HG02884 (cell line): ENCODE measurements around the gene ACACA.

ENCODE experiments used
- ATAC-seq: cut with Tn5 transposase; IDR thresholded peaks from one replicate; pipeline ENCODE4 v1.9.1; 2021; ENCODE audit warnings: mild to moderate bottlenecking, moderate library complexity; ENCODE audit not compliant: unreplicated experiment

ACACA gene

DNA sequence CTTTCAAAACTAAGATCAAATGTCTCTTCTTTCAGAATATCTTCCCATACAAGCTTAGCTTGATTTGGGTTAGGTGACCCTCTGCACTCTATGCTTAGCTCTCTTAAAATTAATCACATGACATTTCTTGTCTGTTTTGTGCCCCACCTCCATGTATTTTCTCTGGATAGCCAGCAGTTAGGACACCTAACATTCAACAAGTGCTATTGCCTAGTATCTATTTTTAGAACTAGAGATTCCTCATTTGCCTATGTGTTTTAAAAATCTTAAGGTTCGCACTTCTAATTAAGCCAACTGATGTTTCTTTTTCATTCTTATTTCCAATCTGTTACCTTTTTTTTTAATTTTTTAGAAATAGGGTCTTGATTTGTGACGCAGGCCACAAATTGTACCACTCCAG lies 160.6 kb downstream of the ACACA start:
- ATAC-seq: no peak

GRCh38 chr17:37240381-37240780 lies 166.3 kb downstream of the ACACA start:
- ATAC-seq: no peak

- no peak for ATAC-seq
Observed at GRCh38 chr17:37239690-37240334, 166.8 kb downstream of the ACACA start.

- ATAC-seq: no peak
Observed at GRCh38 chr17:37234106-37234505, 172.5 kb downstream of the ACACA start.

GRCh38 chr17:37233036-37233435 lies 173.6 kb downstream of the ACACA start:
- no peak for ATAC-seq

DNA sequence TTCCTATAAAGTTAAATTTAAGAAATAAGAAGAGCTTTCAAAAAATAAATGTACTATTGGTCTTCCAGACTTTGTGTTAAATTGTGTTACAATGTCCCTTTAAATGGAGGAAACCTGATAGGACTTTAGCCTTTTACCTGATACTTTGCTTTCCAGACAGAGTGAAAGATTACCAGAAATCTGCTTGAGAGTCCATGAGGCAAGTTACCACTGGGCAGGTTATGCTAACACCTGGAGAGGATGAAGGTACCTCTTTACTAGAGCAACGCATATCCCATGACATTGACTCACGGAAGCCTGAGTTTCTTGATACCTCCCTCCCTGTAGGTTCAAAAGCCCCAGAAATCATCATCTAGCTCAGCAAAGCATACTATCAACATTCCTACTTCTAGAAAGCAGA lies 174.7 kb downstream of the ACACA start:
- ATAC-seq: no peak

DNA sequence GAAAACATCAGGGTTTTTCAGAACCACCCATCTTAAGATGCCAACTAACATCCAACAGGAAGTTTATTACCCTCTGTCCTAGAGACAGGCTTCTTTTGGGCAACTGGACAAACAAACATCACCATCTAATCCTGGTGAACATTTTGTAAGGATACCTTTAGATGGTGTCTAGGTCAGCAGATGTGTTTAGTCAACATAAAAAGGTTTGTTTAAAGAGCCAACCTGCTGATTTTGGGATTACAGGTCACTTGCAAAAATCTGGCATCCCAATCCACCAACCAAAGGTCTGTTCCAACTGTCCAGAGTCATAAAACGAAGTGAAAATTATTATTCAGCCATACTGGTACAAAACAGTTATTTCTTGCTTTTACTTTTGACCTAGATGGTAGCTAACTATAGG lies 176.0 kb downstream of the ACACA start:
- no peak for ATAC-seq

- no peak for ATAC-seq
Observed at GRCh38 chr17:37225465-37225864, 181.2 kb downstream of the ACACA start.

GRCh38 chr17:37221865-37222264 lies 184.8 kb downstream of the ACACA start:
- ATAC-seq: no peak

DNA sequence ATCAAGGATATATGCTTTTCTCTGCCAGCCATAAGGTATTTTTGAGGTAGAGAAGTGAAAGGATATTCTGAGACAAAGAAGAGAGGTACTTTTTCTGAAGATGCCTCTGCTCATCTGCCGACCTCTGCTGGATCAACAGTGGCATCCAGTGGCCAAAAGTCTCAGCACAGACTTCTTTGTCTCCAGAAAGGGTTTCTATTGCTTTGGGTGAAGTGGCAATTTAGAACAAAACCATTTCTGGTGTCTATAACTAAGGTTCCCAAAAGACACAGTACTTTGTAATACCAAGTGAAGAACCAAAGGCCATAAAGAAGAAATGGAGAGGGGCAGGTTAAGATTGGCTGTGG lies 186.1 kb downstream of the ACACA start:
- ATAC-seq: no peak

DNA sequence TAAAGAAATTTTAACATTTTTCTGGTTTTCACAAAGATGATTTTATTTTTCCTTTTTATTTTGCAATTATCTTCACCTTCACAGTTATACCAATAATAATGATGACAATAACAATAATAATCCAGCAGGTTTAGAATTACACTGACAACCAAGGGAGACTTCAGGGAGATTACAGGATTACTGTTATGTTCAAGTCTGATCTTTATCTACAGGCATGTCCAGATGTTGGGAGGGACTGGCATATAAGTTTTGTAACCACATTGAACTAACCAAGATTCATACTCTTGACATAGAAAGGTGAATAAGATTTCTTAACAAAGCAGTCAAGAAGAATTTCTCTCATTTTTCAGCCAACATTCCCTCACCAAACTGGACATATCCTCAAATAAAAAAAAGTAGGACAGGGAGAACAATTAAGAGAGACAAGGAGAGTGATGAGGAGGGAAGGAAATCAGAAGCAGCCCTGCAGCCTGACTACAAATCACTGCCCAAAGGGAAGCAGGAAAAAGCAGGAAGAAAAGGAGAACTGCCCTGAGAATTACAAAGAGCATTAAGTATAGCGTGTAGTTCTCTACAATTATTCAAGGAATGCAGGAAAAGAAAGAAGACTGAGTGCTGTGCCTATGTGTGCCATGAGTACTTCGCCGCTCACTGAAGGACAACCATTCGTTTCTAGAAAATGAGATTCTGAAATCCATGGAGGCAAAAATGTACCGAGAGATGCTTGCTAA lies 186.6 kb downstream of the ACACA start:
- ATAC-seq: no peak

- ATAC-seq: no peak
Observed at GRCh38 chr17:37218849-37219248, 187.8 kb downstream of the ACACA start.

DNA sequence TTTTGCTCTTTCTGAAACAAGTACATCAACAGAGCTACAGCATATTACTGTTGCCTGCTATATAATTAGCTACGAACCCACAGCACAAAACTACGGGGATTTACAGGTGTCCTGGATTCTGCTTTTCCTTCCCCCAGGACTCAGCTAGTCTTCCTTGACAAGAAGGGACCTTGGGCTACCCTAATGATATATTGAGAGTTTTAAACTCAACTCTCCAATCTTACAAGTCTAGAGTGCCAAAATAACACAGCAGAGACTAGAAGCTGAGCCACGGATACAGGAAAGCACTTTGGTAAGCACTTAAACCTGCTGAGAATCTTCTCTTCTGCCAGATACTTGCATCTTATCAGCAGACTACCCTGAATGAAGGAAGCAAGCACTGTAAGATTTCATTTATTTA lies 192.2 kb downstream of the ACACA start:
- ATAC-seq: no peak

GRCh38 chr17:37213927-37214326 lies 192.7 kb downstream of the ACACA start:
- no peak for ATAC-seq

DNA sequence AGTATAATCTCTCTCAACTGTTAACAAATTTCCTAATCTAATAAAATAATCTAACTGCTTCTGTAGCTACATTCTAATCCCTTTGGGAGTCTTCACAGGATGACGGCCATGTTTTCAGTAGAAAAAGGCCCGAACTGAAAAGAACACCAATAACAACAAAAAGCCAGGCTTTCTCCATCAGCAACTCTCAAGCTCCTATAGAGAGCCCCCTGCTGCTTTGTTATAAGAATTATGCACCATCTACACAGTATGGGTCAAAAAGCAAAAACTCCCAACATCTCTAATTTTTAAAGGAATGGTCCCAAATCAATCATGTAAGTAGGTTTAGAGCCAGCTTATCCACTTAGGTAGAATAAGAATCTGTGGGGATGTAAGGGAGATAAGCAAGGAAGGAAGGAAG lies 194.5 kb downstream of the ACACA start:
- ATAC-seq: no peak

DNA sequence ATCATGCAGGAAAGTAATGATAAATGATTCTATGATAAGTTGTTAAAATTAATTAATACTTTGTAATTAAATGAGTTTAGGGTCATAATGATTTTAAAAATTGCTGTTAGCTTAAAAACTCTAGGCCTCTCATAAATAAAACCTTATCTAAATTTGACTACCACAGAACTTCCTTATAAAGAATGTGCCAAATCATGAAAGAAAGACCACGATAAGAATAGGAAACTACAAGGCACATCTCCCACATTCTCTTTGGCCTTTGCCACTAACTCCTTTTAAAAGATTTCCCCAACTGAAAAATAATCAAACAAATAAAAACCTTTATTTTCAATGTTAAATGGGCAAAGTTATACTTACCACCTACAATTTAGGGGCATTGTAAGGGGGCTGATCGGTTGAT lies 195.5 kb downstream of the ACACA start:
- no peak for ATAC-seq

GRCh38 chr17:37207103-37207502 lies 199.5 kb downstream of the ACACA start:
- no peak for ATAC-seq

DNA sequence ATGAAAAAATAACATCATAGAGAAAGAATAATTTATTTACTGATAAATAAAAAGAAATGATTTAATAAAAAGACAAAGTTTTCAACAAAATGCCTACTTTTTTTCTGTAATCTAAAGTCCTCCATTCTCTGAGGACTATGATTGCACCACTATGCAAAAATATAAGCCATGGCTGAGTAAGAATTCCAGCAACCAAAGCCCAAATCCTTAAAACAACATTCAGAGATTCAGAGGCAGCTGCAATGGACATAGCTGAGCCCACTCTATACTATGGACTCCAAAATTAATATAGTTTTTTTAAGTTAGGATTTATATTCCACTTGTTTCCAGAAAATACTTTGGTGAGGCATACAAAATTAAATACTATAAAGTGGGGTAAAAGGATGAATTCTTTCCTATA lies 200.3 kb downstream of the ACACA start:
- no peak for ATAC-seq

DNA sequence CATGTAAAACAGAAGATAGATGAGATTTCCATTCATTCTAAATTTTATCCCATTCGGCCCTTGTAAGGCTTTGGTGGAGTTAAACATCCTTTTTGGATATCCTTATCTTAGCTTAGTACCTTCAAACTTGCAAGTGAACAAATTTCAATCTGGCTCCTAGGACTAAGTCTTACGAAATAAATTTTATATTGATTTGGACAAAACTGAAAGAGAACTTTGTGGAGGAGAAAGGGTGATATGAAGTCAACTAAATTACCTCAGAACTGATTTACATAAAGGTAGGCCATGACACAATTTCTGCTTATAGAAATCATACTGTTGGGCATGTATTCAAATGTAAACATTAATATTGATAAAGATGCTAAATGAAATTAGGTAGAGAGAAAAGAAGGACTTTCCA lies 206.1 kb downstream of the ACACA start:
- no peak for ATAC-seq

GRCh38 chr17:37197336-37197735 lies 209.3 kb downstream of the ACACA start:
- ATAC-seq: no peak

- no peak for ATAC-seq
Observed at GRCh38 chr17:37194208-37194607, 212.4 kb downstream of the ACACA start.

- no peak for ATAC-seq
Observed at GRCh38 chr17:37191219-37191618, 215.4 kb downstream of the ACACA start.

GRCh38 chr17:37190493-37190892 lies 216.1 kb downstream of the ACACA start:
- no peak for ATAC-seq
